Activated CD4-positive, CD25-positive, alpha-beta regulatory T cell treated with anti-CD3 and anti-CD28 coated beads, Interleukin-2, amount 50 U/mL, for 24 hours (primary cell): ENCODE data around the gene CADM1.

Experiments used
- ATAC-seq, 2 donors: fragments of 150-1000 bp; cut with Tn5 transposase; one replicate each; pipeline ENCODE4 v1.10.0; 2021; ENCODE audit warnings: mild to moderate bottlenecking in 1 of 2, moderate library complexity in 1 of 2

The CADM1 gene

GRCh38 chr11:115349335-115350017 is 154.7 kb downstream of the CADM1 start:
- ATAC-seq, result no peak

DNA sequence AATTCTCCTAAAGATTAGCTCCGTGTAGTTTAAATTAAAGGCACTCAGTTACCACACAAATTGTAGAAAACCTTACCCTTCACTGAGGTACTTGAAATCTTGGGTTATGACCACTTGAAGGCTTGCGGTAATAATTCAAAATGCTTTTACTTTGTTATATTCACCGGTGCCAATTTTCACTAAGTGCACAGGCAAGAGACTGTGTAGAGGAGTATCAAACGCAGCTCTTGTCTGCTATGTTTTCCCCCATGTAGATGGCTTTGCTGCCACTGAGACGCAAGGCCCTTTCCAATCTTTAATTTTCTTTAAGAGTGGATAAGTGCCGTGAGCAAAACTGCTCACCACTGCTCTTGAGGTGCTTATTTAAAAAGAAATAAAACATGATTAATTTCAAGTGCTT is 155.8 kb downstream of the CADM1 start:
- no peak for ATAC-seq

GRCh38 chr11:115347106-115347505 is 157.1 kb downstream of the CADM1 start:
- no peak for ATAC-seq

DNA sequence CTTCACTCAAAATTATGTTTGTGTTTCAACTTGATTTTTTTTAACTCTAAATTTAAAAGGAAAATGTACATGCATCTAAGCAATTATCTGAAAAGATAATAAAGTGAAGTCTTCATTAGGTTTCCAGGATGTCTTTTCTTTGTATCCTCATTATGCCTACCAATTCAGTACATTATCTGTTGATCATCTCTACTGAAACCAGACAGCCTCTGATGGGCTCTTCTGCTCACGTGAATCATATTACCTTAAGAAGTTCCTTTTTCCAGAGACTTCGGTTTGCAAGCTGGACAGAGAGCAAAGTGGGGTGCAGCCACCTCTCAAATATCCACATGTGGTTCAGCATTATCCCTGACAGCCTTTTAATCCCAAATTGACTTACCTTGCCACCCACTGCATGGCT is 158.4 kb downstream of the CADM1 start:
- no peak for ATAC-seq

DNA sequence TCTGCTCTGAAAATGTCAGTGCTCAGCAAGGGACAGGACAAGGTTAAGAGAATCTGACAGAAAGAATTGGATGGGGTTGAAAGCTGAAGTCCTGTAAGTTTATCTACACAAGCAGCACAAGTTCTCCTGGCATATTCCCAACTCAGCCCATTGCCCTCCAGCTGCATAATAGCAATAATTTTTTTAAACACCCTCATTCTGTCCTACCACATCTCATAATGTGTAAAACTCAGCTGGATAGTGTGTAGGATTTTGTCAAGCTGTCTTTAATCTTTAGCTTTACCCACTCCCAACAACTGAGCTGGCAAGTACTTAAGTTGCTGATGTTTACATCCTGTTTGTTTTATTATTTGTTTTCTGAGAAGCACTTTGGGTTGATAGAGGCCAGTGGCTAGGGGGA is 158.9 kb downstream of the CADM1 start:
- ATAC-seq, result no peak

DNA sequence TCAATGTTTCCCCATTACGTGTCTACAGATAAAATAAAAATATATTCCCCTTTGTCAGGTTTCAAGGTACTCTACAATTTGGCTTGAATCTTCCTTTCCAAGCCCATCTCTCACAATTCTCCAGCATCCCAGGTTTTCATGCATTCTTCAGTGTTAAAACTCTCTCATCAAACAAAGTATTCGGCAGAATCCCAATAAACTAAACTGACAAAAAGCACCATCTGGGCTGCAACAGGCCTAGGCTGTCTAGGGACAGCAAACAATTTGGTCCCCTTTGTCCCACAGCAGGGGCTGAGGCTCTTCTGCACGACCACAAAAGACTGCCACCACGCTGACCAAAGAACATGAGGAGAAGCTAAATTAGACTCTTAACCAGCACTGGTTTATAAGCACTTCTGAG is 159.4 kb downstream of the CADM1 start:
- no peak for ATAC-seq

GRCh38 chr11:115342142-115342541 is 162.1 kb downstream of the CADM1 start:
- ATAC-seq, result no peak

GRCh38 chr11:115340874-115341273 is 163.3 kb downstream of the CADM1 start:
- ATAC-seq, result no peak

GRCh38 chr11:115338476-115338875 is 165.7 kb downstream of the CADM1 start:
- no peak for ATAC-seq

GRCh38 chr11:115334932-115335788 is 169.1 kb downstream of the CADM1 start:
- ATAC-seq, result no peak

GRCh38 chr11:115333949-115334348 is 170.3 kb downstream of the CADM1 start:
- ATAC-seq, result no peak

DNA sequence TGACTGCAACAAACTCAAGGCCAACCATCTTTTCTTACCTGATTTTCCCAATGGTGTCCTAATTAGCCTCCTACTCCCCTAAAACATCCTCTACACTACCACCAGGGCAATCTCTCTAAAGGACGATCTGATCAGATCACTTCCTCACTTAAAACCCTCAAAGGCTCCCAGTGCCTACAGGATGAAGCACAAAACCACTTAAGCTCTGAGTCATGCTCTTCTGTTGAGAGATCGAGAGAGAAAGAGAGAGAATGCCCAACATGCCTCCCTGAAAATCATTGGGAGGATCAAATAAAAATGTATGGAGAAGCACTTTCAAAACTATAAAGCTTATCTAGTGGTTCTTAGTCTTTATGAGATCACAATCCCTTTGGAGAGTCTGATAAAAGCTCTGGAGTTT is 171.1 kb downstream of the CADM1 start:
- ATAC-seq, result no peak

DNA sequence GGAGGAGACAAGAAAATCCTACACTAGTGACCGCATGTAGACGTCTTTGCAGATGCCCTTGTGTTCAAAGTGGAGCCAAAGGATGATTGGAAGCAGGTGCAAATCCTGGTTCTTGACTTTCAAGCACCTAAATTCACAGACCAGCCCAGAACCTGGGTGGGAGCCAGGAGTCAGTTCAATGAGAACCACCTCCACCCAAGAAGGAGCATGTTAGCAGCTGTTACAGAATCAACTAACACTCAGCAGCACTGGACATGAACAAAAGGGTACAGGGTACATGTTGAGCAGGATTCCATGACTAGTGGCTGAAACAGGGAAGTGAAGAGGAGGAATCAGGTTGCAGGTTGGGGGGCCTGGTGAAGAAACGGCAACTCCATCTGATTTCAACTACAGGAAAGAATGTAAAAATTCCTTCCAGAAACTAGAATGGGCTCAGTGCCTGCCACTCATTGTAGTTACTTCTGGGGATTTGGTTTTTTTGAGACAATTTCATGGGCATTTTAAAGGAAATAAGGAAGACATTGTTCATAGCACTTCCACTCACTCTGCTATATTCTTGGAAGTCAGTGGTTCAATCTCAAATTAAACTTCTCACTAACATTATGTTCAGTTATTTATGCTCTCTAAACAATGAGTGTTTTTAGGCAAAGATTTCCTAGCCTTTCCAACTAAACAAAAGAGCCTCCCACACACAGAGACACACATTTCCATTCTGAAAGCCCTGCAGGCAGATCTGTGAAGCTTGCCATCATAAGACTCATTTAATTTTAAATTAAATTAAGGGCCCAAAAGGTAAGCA is 173.3 kb downstream of the CADM1 start:
- ATAC-seq, result no peak

DNA sequence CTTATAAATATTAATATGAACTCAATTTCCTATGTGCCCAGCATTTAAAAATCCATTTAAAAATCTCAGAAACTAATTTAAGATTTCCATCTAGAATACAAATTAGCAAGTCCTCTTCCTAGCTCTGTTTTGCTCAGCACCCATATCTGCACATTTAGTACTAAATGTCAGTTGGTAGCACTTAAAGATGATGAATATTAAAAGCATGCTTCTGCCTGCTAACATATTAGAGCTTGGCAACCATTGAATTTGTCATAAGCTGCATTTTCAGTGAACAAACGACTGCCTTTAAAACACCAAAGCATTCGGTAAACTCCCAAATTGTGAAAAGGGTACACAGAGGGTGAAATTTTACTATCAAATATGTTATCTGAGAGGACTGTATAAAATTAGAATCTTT is 177.7 kb downstream of the CADM1 start:
- no peak for ATAC-seq

- no peak for ATAC-seq
These were observed 178.7 kb downstream of the CADM1 start for GRCh38 chr11:115325523-115325922.

DNA sequence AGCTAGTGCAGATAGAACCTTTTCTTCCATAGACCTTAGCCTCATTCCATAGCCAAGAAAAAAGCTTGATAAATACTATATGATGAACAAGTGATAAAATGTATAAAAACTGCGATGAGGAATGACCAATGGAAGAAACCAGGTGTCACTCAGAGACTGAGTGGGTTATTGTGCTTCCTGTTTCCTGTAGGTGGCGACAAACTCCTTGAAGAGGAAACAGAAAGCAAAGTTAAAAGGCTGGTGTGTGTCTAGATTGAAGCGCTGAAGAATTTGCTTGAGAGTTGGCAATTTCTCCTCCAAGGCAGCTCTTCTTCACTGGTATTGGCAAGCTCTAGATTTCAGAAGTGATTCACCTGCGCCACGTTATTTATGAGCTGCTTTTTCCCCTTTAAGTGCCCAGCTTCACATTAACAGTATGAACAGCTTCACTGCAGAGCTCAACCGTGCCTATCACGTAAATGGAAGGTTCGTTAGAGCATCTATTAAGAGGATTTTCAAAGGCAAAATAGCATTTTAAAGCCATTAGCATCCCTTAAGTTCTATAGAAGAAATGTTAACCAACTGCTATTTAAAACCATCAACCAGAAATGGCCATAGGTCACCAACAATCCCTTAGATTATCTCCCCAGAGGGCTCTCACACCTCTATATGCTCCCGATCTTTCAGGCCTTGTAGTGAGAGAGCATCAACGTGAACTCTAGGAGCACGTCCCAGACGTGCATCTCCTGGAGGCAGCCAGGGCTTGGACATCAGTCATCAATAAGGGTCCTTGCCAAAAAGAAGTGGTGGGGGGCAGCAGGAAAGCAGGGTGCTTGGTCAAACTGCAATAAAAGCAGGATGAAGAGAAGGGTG is 179.4 kb downstream of the CADM1 start:
- ATAC-seq, result peak; percentile 51 to 61

DNA sequence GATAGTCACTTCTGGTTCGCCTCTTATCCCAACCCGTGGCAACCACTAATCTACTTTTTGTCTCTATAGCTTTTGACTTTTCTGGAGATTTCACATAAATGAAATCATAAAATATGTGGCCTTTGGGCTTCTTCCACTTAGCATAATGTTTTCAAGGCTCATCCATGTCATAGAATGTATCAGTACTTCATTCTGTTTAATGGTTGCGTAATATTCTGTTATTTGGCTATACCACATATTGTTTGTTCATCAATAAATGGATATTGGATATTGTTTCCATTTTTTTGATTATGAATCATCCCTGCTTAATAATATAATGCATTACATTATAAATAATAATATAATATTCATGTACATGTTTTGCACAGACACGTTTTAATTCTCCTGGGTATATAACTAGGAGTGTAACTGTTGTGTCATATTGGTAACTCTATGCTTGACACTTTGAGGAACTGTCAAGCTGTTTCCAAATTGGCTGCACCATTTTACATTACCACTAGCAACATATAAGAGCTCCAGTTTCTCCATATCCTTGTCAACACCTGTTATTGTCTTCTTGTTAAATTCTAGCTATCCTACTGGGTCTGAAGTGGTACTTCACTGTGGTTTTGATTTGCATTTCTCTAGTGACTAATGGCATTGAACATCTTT is 181.5 kb downstream of the CADM1 start:
- no peak for ATAC-seq

- ATAC-seq, result no peak
These were observed 182.5 kb downstream of the CADM1 start for GRCh38 chr11:115321605-115322289.

- no peak for ATAC-seq
These were observed 186.7 kb downstream of the CADM1 start for GRCh38 chr11:115317277-115318185.

DNA sequence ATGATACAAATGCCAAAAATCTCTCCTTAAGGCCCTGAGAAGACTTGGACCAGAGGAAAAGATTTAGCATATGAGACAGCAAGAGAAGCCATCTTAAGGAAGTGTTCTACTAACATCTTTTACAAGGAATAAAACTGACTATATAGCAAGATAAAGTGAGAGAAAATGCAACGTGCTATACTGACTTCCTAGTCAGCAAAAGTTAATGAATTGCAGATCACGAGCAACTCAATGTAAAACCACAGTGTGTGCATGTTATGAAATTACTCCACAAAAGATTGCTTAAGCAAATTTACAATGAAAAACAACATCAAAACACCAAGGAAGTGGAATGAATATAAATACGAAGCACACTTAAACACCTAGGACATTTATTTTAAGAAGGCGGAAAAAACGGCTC is 187.5 kb downstream of the CADM1 start:
- ATAC-seq, result no peak
